Osteoblast (primary cell): ENCODE measurements around the gene DNAJC27. TPM values are rescaled to one million over a fixed set of nuclear protein-coding genes. Genes with fewer than 3 reads are reported as not detected.

Source experiments
- DNase-seq: peaks from one replicate; pipeline ENCODE4 v3.0.0; 2011; ENCODE audit warnings: low spot score, mixed read lengths; ENCODE audit not compliant: insufficient read length; ENCODE audit errors: missing footprints
- H2AFZ ChIP-seq: 2 replicates; pipeline ENCODE4 v1.6.0; 2011; ENCODE audit warnings: mild to moderate bottlenecking, low read length
- H3K27ac ChIP-seq: 2 replicates; pipeline ENCODE4 v1.5.1; 2011; ENCODE audit warnings: mild to moderate bottlenecking, low read depth, low read length, moderate library complexity
- H3K27me3 ChIP-seq: 2 replicates; pipeline ENCODE4 v1.6.0; 2012; ENCODE audit warnings: mild to moderate bottlenecking, control low read depth, inconsistent platforms, low read length, moderate library complexity; ENCODE audit not compliant: insufficient read depth
- H3K36me3 ChIP-seq: 2 replicates; pipeline ENCODE4 v1.5.1; 2011; ENCODE audit warnings: mild to moderate bottlenecking, low read length, control low read depth, moderate library complexity; ENCODE audit not compliant: insufficient read depth
- H3K4me1 ChIP-seq: 2 replicates; pipeline ENCODE4 v1.5.1; 2011; ENCODE audit warnings: mild to moderate bottlenecking, low read length, control low read depth, moderate library complexity; ENCODE audit not compliant: insufficient read depth
- H3K4me2 ChIP-seq: 2 replicates; pipeline ENCODE4 v1.6.0; 2011; ENCODE audit warnings: mild to moderate bottlenecking, low read length; ENCODE audit not compliant: insufficient read depth
- H3K4me3 ChIP-seq: fragments of 200-600 bp; sonication (generic); 3 replicates; pipeline ENCODE4 v1.5.1; 2012; ENCODE audit warnings: mild to moderate bottlenecking, low read length, inconsistent platforms; ENCODE audit not compliant: insufficient read depth
- H3K79me2 ChIP-seq: 2 replicates; pipeline ENCODE4 v1.6.0; 2012; ENCODE audit warnings: mild to moderate bottlenecking, low read length, control low read depth, inconsistent platforms; ENCODE audit not compliant: insufficient read depth
- H3K9me3 ChIP-seq: 2 replicates; pipeline ENCODE4 v1.5.1; 2011; ENCODE audit warnings: low read depth, low read length, control low read depth
- H4K20me1 ChIP-seq: 2 replicates; pipeline ENCODE4 v1.6.0; 2012; ENCODE audit warnings: mild to moderate bottlenecking, low read length, control low read depth; ENCODE audit not compliant: insufficient read depth
- CTCF ChIP-seq: IDR thresholded peaks from 2 replicates; pipeline ENCODE4 v1.5.1; 2011; ENCODE audit warnings: mild to moderate bottlenecking, low read depth, low read length, moderate library complexity; ENCODE audit errors: extremely low read depth
- total RNA-seq: library from RNA; depleted of rRNA; stranded (reverse); fragments of >200 nt; gene quantifications from 2 replicates; pipeline ENCODE4 v1.2.3, GENCODE V29; 2012

The DNAJC27 gene
- total RNA-seq, 1 donor: 8.7 TPM

GRCh38 chr2:24947561-24948157 lies 24.1 kb downstream of the DNAJC27 start:
- no peak overlapping the region for H3K4me2 ChIP-seq
- no peaks in the 10 kb centered on the region for H4K20me1 ChIP-seq
- TF ChIP-seq CTCF: no peak
- DNase-seq: no peak
- no peaks in the 10 kb centered on the region for H3K79me2 ChIP-seq
- no peaks in the 10 kb centered on the region for H3K9me3 ChIP-seq
- no peaks in the 10 kb centered on the region for H3K27me3 ChIP-seq
- no peak overlapping the region for H3K27ac ChIP-seq
- H3K4me3 ChIP-seq: no peak overlapping the region
- H3K4me1 ChIP-seq: no peaks in the 10 kb centered on the region
- no peak overlapping the region for H2AFZ ChIP-seq
- peaks cover 14% of the 10 kb centered on the region for H3K36me3 ChIP-seq

- no peaks in the 10 kb centered on the region for H3K9me3 ChIP-seq
- no peak overlapping the region for H3K4me2 ChIP-seq
- H3K4me3 ChIP-seq: no peak overlapping the region
- no peak overlapping the region for H2AFZ ChIP-seq
- no peak overlapping the region for H3K27ac ChIP-seq
- DNase-seq: no peak
- H3K79me2 ChIP-seq: no peaks in the 10 kb centered on the region
- no peaks in the 10 kb centered on the region for H4K20me1 ChIP-seq
- no peaks in the 10 kb centered on the region for H3K4me1 ChIP-seq
- H3K27me3 ChIP-seq: no peaks in the 10 kb centered on the region
- peaks cover 14% of the 10 kb centered on the region for H3K36me3 ChIP-seq
- no peak for TF ChIP-seq CTCF
These were observed 25.8 kb downstream of the DNAJC27 start for GRCh38 chr2:24945907-24946306.

GRCh38 chr2:24943427-24944053 lies 28.2 kb downstream of the DNAJC27 start:
- Histone ChIP-seq H3K4me1 (no peaks in the 10 kb centered on the region), H3K27ac (no peak overlapping the region), H3K9me3 (no peaks in the 10 kb centered on the region), H3K36me3 (peaks cover 10% of the 10 kb centered on the region), H4K20me1 (no peaks in the 10 kb centered on the region), H3K79me2 (no peaks in the 10 kb centered on the region), H3K27me3 (no peaks in the 10 kb centered on the region), H2AFZ (no peak overlapping the region), H3K4me3 (no peak overlapping the region), H3K4me2 (no peak overlapping the region)
- no peak for DNase-seq
- TF ChIP-seq CTCF: no peak

- H3K4me2 ChIP-seq: no peak overlapping the region
- no peak overlapping the region for H3K27ac ChIP-seq
- no peak overlapping the region for H2AFZ ChIP-seq
- DNase-seq: no peak
- no peaks in the 10 kb centered on the region for H3K36me3 ChIP-seq
- no peaks in the 10 kb centered on the region for H4K20me1 ChIP-seq
- H3K9me3 ChIP-seq: no peaks in the 10 kb centered on the region
- no peaks in the 10 kb centered on the region for H3K79me2 ChIP-seq
- no peaks in the 10 kb centered on the region for H3K27me3 ChIP-seq
- H3K4me3 ChIP-seq: no peak overlapping the region
- TF ChIP-seq CTCF: no peak
- H3K4me1 ChIP-seq: no peaks in the 10 kb centered on the region
These were observed 32.4 kb downstream of the DNAJC27 start for GRCh38 chr2:24939353-24939752.
